ENCODE measurements around the gene AGO3.
"Not testable (repeated sequence)": the region's sequence is repeated elsewhere in the genome, so short reads cannot be mapped to it uniquely, and the experiment has no call there.

AGO3 gene

GRCh38 chr1:35927472-35927871, 3.4 kb upstream of the AGO3 start:
- no peak for DNase-seq

GRCh38 chr1:35929730-35930592, 944 bp upstream of the AGO3 start:
- peak; percentile 3 to 36 for DNase-seq

GRCh38 chr1:35931446-35932157, 697 bp downstream of the AGO3 start:
- peak in 1 of 2 experiments; percentile 54 for DNase-seq

- no peak for DNase-seq
These were observed 1.3 kb downstream of the AGO3 start for GRCh38 chr1:35932158-35932636.

- DNase-seq: no peak
These were observed 2.0 kb downstream of the AGO3 start for GRCh38 chr1:35932941-35933340.

GRCh38 chr1:35935442-35936388, 4.8 kb downstream of the AGO3 start:
- DNase-seq: no peak

GRCh38 chr1:35936838-35937237, 5.9 kb downstream of the AGO3 start:
- DNase-seq: no peak

- no peak for DNase-seq
These were observed 8.6 kb downstream of the AGO3 start for GRCh38 chr1:35939484-35939883.

- no peak for DNase-seq
These were observed 14.4 kb downstream of the AGO3 start for GRCh38 chr1:35945327-35945726.

GRCh38 chr1:35947547-35947946, 16.6 kb downstream of the AGO3 start:
- no peak for DNase-seq

GRCh38 chr1:35958558-35958957, 27.7 kb downstream of the AGO3 start:
- no peak for DNase-seq

GRCh38 chr1:35959304-35959703, 28.4 kb downstream of the AGO3 start:
- DNase-seq: no peak

GRCh38 chr1:35962952-35963351, 32.0 kb downstream of the AGO3 start:
- DNase-seq: no peak

GRCh38 chr1:35964277-35964676, 33.4 kb downstream of the AGO3 start:
- DNase-seq: not testable (repeated sequence)

GRCh38 chr1:35968396-35968795, 37.5 kb downstream of the AGO3 start:
- no peak for DNase-seq

GRCh38 chr1:35971601-35972000, 40.7 kb downstream of the AGO3 start:
- DNase-seq: no peak

GRCh38 chr1:35972631-35973030, 41.7 kb downstream of the AGO3 start:
- DNase-seq: not testable (repeated sequence)

- DNase-seq: no peak
These were observed 49.2 kb downstream of the AGO3 start for GRCh38 chr1:35980090-35980489.

GRCh38 chr1:35988237-35988636, 57.3 kb downstream of the AGO3 start:
- no peak for DNase-seq

- DNase-seq: no peak
These were observed 76.1 kb downstream of the AGO3 start for GRCh38 chr1:36006941-36007500.

GRCh38 chr1:36007741-36008140, 76.8 kb downstream of the AGO3 start:
- DNase-seq: no peak

- no peak for DNase-seq
These were observed 77.8 kb downstream of the AGO3 start for GRCh38 chr1:36008546-36009197.
